PC-3 (cell line): ENCODE measurements around the gene AIRE.

Source experiments
- EZH2 ChIP-seq: fragments of 300-600 bp; sonication (generic); IDR thresholded peaks from one replicate; pipeline ENCODE4 v1.6.1; 2017; ENCODE audit warnings: antibody characterized with exemption, mild to moderate bottlenecking, low read length; ENCODE audit not compliant: unreplicated experiment
- EZH2phosphoT487 ChIP-seq: fragments of 300-600 bp; sonication (generic); IDR thresholded peaks from 2 replicates; pipeline ENCODE4 v1.6.1; 2018; ENCODE audit warnings: mild to moderate bottlenecking, antibody characterized with exemption, low read length, borderline replicate concordance
- TF ChIP-seq, protein P1 (sequence below): fragments of 300-600 bp; sonication (generic); conservative IDR thresholded peaks from 2 replicates; pipeline ENCODE4 v1.5.1; 2017; ENCODE audit warnings: antibody characterized with exemption, low read depth, mild to moderate bottlenecking, low read length

DNA sequence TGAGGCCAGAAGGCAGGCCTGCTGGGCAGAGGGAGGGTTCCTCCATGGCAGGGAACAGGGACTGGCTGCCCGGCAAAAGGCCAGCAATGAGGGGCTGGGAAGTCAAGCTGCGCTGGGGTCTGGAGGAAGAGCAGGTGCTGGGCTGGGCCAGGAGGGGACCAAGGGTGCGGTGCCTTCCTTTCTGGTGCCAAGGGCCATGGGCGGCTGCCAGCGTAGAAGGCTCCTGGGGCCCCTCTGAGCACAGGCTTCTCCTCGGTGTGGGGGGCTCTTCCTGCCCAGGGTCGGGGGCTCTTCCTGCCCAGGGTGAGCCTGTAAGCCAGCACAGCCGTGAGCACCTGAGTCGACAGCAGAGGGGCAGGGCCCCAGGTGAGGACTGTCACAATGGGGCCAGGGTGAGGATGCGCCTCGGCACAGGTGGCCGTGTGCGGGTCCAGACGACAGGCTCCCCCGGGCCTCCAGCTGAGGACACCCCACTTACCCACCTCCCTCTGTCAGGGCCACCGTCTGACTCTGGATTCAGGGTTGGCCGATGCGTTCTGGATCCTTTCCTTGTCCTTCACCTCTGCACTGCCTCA is 13.3 kb upstream of the AIRE start:
- TF ChIP-seq, protein P1, sequence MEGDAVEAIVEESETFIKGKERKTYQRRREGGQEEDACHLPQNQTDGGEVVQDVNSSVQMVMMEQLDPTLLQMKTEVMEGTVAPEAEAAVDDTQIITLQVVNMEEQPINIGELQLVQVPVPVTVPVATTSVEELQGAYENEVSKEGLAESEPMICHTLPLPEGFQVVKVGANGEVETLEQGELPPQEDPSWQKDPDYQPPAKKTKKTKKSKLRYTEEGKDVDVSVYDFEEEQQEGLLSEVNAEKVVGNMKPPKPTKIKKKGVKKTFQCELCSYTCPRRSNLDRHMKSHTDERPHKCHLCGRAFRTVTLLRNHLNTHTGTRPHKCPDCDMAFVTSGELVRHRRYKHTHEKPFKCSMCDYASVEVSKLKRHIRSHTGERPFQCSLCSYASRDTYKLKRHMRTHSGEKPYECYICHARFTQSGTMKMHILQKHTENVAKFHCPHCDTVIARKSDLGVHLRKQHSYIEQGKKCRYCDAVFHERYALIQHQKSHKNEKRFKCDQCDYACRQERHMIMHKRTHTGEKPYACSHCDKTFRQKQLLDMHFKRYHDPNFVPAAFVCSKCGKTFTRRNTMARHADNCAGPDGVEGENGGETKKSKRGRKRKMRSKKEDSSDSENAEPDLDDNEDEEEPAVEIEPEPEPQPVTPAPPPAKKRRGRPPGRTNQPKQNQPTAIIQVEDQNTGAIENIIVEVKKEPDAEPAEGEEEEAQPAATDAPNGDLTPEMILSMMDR = no peak
- TF ChIP-seq EZH2 (no peak), EZH2phosphoT487 (no peak)
